SK-N-MC (cell line): ENCODE data around the gene GOLPH3.

ENCODE experiments used
- EZH2 ChIP-seq: fragments of 200-600 bp; sonication (generic); IDR thresholded peaks from one replicate; pipeline ENCODE4 v1.6.1; 2017; ENCODE audit warnings: antibody characterized with exemption
- FOXP2 ChIP-seq: optimal IDR thresholded peaks from 2 replicates; pipeline ENCODE3; 2011; ENCODE audit warnings: mild to moderate bottlenecking, moderate library complexity; ENCODE audit not compliant: insufficient read depth; ENCODE audit errors: extremely low read length, control extremely low read depth

DNA sequence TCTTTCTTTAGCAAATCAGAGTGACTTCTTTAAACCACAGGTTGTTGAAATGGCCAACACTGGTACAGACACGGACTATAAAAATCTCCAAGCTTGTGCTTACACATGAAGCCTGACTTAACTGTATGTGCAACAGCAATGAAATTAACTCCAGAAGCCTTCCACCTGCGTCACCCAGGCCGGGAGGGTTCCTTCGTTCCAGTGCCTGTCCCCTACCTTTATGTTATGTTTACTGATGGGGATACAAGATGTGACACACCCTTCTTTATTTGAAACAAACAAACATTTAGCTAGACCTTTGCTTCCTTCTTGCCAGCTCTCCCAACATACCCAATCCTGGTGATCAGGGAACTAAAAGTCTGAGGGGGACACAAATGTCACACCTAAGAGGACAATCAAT lies 66.0 kb downstream of the GOLPH3 start:
- TF ChIP-seq EZH2 (no peak), FOXP2 (no peak)
